ENCODE results near the gene CBFB. TPM values are rescaled to one million over a fixed set of nuclear protein-coding genes. Genes with fewer than 3 reads are reported as not detected.

CBFB gene
- total and polyA plus RNA-seq, 2 of the 4 experiments (the other 2 are of a cell fraction): 44.2 to 48.0 TPM

DNA sequence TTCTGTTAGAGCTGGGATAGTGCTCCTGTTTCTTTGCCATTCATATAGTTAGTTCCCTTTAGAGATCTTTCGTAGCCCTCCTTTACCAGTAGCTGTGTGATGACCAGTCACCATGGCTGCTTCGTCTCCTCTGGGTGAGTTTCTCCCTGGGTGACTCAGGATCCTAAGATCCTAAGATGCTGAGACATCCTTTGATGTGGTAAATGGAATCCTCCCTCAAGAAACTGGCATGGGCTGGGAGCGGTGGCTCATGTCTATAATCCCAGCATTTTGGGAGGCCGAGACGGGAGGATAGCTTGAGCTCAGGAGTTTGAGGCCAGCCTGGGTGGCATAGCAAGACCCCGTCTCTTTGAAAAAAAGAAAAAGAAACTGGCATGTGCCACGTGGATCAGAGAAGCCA, 86.7 kb downstream of the CBFB start:
- H4K8ac ChIP-seq (ENCODE audit: low read depth in 2 of 2, low read length in 2 of 2): 0 out of 4 replicates have a peak overlapping the region, but pooled peaks of 1 of the 2 experiments have one; percentile 49
- H3K9ac ChIP-seq (ENCODE audit: low read depth, low read length): no peak overlapping the region
- TF ChIP-seq FOS (IDR thresholded peaks at IDR 0.05; ENCODE audit: low read depth, low read length) (peak; percentile 82), CHD1 (IDR thresholded peaks at IDR 0.05; ENCODE audit: low read depth, low read length) (no peak), SMC3 (IDR thresholded peaks at IDR 0.05; ENCODE audit: low read depth, low read length) (no peak), MAFK (IDR thresholded peaks at IDR 0.05; ENCODE audit: low read depth, low read length) (peak; percentile 40; the same call in 1 of the 2 replicates), RCOR1 (IDR thresholded peaks at IDR 0.05; ENCODE audit: insufficient replicate concordance, low read length) (peak; percentile 87), NFE2L2 (IDR thresholded peaks at IDR 0.05; ENCODE audit: low read depth, low read length) (peak; percentile 21; the same call in 1 of the 2 replicates), MAZ (IDR thresholded peaks at IDR 0.05; ENCODE audit: borderline replicate concordance, low read depth, low read length) (0 out of 2 replicates have a peak, but pooled peaks have one; percentile 24), BHLHE40 (IDR thresholded peaks at IDR 0.05; ENCODE audit: low read depth, low read length) (peak; percentile 56)
- no peaks in the 10 kb centered on the region for H3K9me3 ChIP-seq (ENCODE audit: control insufficient read depth, insufficient read depth, low read length)
- peak overlapping the region; percentile 6; the same call in 1 of the 3 replicates for H2BK15ac ChIP-seq (ENCODE audit: low read depth, low read length)
- no peaks in the 10 kb centered on the region for H3K27me3 ChIP-seq (ENCODE audit: control insufficient read depth, insufficient read depth, low read length)
- peak; percentile 95 for DNase-seq
- peak overlapping the region; percentile 55; the same call in 1 of the 2 replicates for H3K4ac ChIP-seq (ENCODE audit: low read depth, low read length)
- WGBS, 2 experiments (ENCODE audit: extremely low coverage in 2 of 2, insufficient read length in 1 of 2): 52% methylated on average over 3 of the region's 7 CpGs; no CpG with 5 or more reads in 1 of the 2 experiments
- H3K14ac ChIP-seq (replicated peaks; ENCODE audit: low read depth, low read length): peak overlapping the region; percentile 18
- intact Hi-C loops (cut with micrococcal nuclease) (no loop called here), in situ Hi-C loops (cut with MboI; ENCODE audit: low sequenced_read_pairs) (no loop called here), dilution Hi-C loops (cut with HindIII; ENCODE audit: low sequenced_read_pairs, unreplicated experiment) (no loop called here)
- no peak overlapping the region for H3K27ac ChIP-seq (ENCODE audit: insufficient read depth, low read length)
- H2AK5ac ChIP-seq (ENCODE audit: low read depth, low read length): peak overlapping the region; percentile 33; the same call in 1 of the 2 replicates
- no peak overlapping the region for H2AFZ ChIP-seq (replicated peaks; ENCODE audit: low read length, poor library complexity)
- H3K23ac ChIP-seq (ENCODE audit: low read depth, low read length): peak overlapping the region; percentile 78; the same call in 1 of the 2 replicates
- peak; percentile 81 for ATAC-seq (ENCODE audit: low read depth)
- no peak overlapping the region for H2AK9ac ChIP-seq (replicated peaks; ENCODE audit: low read depth, low read length, poor library complexity)
- H3K79me1 ChIP-seq (ENCODE audit: low read depth in 1 of 2, low read length in 2 of 2): peaks cover 47 to 94% of the 10 kb centered on the region in 2 experiments
- H2BK120ac ChIP-seq (ENCODE audit: low read depth, low read length): 0 out of 2 replicates have a peak overlapping the region, but pooled peaks have one; percentile 4
- BruUV-seq (replicated peaks): no TSS peak
- peak overlapping the region; percentile 57; the same call in 1 of the 2 replicates for H3K4me2 ChIP-seq (ENCODE audit: low read depth, low read length)
- H4K5ac ChIP-seq (ENCODE audit: low read depth, low read length): no peak overlapping the region
- peaks cover 19% of the 10 kb centered on the region for H3K9me1 ChIP-seq (ENCODE audit: insufficient read depth, low read length)
- H2BK5ac ChIP-seq (ENCODE audit: low read depth, low read length, poor library complexity, severe bottlenecking): peak overlapping the region; percentile 54
- no peak overlapping the region for H3K4me3 ChIP-seq (ENCODE audit: insufficient read depth, low read depth, low read length)
- H3K36me3 ChIP-seq (ENCODE audit: control insufficient read depth, insufficient read depth, low read length): peaks cover 3% of the 10 kb centered on the region
- H3K56ac ChIP-seq (ENCODE audit: extremely low read depth, insufficient read depth, low read length): no peak overlapping the region
- ChIA-PET CTCF (interaction anchor here (1.4 kb wide), 1 partner anchor 15 kb away, joined by 7 read pairs; no protein-coding TSS in a partner anchor), POLR2A (ENCODE audit: unreplicated experiment) (interaction anchor here (0.6 kb wide), 1 partner anchor 85 kb away, joined by 7 read pairs; no protein-coding TSS in a partner anchor)
- H3K18ac ChIP-seq (ENCODE audit: low read depth, low read length): peak overlapping the region; percentile 31; the same call in 1 of the 2 replicates
- 0 out of 2 replicates have a peak overlapping the region, but pooled peaks have one; percentile 47 for H2BK20ac ChIP-seq (ENCODE audit: low read depth, low read length)
- peaks cover 11% of the 10 kb centered on the region for H3K4me1 ChIP-seq (ENCODE audit: control insufficient read depth, insufficient read depth, low read length)
- H4K20me1 ChIP-seq (ENCODE audit: insufficient read depth, low read length): peaks cover 63% of the 10 kb centered on the region
- H4K91ac ChIP-seq (ENCODE audit: insufficient read depth, low read depth, low read length): no peak overlapping the region

All from IMR-90 (cell line).